ENCODE results near the gene PRCD.
"Not testable (repeated sequence)": the region's sequence is repeated elsewhere in the genome, so short reads cannot be mapped to it uniquely, and the experiment has no call there.

The PRCD gene

DNA sequence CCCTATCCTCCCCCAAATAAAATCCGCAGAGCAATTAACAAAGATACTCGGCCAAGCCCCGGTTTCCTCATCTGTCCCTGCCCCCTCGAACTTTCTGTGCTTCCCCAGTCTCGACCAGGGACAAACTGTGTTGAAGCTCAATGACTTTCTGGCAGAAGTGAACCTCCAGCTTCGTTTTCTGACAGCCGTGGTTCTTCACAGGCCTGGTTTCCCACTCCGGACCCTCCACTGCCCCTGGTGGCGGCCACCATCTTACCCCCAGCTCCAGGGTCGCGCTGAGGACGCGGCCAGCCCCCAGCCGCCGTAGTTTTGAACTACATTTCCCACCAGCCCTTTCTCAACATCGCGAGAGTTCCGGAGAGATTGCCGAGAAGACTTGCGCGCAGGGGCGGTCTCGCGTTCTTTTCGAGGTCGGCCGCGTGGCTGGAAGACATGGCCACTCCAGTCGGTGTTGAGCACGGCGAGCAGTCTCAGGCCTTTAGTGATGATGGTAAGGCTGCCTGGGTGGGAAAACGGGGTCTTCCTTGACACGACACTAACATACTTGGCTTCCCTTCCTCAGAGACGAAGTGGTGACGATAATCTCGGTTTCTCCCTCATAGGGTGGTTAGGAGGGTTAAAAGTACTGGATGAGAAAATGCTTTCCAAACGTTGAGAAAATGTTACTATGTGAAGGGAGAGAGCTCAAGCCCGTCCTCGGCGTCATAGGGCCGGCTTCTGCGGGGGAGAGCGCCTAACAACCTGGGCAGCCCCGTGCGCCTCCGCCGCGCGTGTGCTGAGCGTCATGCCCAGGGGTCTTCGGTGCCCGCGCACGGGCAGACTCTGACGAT lies 17.7 kb downstream of the PRCD start:
- peak; percentile 53 to 89 (median 84) for DNase-seq

DNA sequence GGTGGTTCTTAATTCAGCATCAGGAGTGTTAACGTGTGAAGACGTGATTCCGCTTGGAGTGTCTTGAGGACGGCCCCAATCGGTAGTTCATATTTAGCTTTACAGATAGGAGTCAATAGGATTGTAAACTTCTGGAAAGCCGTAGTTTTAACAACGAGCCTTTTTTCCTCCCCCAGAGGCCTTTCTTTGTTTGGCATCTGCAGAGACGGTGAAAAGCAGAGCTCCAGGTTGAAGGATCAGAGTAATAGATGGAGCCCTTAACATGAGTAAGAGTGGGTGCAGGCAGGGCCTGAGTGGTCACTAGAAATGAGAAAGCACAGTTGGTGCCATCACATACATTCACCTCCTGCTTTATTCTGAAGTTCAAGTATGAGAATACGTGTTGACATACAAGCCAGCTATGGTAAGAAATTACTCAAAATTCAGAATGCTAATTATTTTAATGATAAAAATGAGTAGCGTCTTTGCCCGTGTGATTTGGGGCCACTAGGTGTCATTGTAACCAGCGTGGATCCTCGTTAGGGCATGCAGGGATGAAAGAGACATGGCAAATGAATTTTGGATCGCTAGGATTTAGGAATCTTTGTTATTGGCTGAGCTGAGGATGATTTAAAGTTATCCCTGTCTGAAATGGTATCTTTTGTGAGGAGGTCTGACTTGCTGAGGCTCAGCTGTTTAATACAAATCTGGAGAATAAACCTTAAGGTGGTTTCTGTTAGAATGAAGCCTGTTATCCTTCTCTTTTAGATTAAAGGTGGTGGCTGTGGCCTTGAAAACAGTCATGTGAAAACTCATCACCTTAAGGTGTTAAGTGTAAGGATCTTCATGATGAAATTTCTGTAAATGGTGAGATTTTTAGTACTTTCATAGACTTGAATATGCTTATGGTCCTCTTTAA lies 18.6 kb downstream of the PRCD start:
- peak in 2 of 14 donors; percentile 15 to 20 for DNase-seq

DNA sequence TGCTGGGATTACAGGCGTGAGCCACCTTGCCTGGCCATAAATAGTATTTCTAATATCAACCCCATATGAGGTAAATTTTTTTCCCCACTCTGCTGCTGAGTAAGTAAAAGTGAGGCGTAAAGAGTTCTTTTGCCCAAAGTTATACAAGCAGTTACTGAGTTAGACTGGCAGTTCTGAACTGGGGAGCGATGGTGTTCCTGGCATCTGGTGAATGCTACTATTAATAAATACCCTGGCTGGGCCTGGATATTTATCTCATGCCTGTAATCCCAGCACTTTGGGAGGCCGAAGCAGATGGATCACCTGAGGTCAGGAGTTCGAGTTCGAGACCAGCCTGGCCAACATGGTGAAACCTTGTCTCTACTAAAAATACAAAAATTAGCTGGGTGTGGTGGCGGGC lies 19.6 kb downstream of the PRCD start:
- DNase-seq, result not testable (repeated sequence)

DNA sequence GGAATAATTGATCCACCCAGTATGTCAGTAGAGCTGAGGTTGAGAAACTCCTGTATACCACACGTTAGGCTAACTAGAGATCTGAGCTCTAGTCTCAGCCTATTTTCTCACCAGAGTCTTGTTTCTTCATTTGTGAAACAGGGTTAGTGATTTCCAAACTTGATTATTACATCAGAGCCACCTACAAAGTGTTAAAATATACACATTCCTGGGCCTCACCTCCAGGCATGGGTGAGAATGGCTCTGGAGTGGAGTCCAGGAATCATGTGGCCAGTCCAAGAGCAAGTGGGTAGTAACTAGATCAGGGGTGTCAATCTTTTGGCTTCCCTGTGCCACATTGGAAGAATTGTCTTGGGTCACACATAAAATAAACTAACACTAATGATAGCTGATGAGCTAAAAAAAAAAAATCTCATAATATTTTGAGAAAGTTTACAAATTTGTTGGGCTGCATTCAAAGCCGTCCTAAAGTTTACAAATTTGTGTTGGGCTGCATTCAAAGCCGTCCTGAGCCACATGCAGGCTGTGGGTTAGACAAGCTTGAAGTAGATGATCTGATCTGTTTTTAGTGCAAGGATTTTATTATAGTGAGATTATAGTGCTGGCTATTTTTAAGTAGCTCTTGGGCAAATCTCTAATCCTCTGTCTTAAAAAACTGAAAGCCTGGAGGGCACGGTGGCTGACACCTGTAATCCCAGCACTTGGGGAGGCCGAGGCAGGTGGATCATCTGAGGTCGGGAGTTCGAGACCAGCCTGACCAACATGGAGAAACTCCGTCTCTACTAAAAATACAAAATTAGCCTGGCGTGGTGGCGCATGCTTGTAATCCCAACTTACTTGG lies 20.4 kb downstream of the PRCD start:
- no peak for DNase-seq

DNA sequence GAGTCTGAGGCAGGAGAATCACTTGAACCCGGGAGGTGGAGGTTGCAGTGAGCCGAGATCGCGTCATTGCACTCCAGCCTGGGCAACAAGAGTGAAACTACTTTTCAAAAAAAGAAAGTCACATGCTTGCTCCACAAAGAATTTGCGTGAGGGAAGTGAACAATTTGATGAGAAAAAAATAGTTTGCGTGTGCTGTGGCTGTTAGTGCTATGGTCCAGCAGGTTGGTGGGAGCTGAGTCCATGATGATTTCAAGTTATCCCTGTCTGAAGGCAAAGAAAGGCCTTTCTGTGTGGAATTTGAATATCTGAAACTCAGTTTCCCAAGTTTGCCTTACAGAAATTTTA lies 21.0 kb downstream of the PRCD start:
- no peak for DNase-seq

DNA sequence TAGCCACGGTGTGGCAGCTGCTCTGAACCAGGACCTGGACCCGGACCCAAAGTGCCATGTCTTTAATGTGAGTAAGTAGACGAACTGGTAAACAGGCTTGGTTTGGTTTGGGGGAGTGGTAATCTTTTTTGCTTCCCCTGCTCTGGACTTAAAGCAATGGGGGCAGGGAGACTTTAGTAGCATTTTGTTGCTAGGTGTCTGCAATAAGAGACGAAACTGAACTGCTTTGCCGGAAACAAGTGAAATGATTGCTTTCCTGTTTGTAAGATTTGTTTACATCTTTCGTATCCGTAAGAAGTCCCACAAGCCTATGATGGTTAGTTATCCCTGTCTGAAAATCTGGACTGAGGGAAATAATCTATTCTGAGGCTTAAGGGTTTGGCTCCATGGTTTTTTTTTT lies 21.5 kb downstream of the PRCD start:
- DNase-seq, result no peak

DNA sequence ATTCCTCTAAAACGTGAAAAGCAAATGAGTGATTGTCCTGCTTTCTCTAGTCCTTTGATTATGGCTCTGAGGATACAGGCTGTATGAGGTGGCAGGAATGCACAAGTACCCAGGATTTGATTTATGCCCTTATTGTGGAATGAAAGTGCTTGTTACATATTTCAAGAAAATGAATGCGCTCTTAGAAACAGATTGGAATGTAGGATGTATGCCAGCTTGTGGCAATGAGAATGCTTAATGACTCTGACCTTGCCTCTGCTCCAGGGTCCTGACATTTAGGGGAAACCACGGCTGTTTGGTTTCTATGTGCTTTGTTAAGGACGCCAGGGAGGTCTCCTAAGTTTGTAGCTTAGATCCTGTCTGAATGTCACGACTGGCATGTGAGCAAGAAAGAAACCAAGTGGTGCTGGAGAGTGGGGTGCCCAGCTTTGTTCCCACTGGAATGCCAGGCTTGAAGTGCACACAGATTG lies 22.0 kb downstream of the PRCD start:
- DNase-seq, result no peak

DNA sequence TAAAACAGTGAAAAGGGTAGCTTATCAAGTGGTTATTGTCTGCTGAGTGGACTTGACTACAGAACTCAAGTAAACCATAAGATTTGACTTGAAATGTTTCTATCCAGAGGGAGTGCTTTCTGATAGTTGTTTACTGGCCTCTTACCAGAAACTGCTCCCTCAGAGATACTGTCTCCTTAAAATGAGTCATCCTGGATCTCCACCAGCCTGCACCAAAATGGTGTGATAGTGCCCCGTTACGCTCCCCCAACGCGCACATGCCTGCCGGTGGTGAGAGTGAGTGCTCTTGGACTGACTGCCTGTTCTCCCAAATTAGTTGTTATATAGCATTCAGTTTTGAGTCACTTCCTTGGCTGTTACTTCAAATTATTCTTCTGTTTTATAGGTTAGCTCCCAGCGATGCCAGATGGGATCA lies 22.9 kb downstream of the PRCD start:
- DNase-seq, result no peak

DNA sequence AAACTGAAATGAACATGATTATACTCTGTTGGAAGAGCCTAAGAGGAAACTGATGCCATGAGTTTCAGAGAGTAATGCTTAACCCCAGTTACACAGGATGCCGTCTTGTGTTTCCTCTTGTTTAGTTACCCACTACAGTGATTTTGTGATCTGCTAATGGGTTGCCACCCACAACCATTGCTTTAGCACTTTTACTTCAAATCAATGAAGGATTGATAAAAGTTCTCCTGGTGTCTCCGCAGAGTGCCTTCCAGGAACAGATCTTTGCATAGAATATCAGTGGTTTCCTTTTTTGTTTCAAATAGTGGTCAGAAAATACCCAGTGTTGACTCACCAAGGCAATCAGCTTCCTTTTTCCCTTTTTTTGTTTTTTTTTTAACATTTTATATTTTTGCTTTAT lies 23.5 kb downstream of the PRCD start:
- not testable (repeated sequence) for DNase-seq

DNA sequence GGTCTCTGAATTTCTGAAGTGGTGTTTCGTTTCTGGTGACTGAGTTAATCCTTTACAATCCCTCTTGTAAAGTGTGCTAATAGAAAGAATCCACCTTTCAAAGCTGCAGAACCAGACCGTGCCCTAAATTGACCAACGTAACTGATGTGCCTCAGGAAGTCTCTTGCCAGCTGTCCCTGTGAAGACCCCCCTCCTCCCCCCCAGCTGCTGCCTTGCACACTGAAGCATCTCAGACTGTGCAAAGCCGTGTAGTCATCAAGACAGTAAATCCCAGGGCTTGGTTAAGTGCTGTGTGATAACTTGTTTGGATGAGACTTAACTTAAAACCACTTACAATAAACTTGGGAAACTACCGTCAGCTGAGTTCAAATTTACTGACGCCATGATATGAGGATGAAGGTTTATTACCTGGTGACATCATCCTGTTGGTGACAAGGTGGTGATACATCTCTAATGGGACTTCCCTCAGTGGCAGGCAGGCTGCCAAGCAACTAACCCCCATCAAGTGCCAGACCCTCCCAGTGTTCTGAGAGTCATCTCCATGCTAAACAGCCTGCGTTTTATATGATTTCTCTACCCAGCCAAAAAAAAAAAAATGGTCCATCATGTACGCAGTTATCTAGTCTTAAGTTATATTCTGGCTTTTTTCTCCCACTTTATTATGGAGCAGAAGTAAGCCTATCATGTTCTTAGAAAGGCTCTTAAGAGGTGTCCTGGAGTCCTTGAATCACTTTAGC lies 25.3 kb downstream of the PRCD start:
- not testable (repeated sequence) for DNase-seq

DNA sequence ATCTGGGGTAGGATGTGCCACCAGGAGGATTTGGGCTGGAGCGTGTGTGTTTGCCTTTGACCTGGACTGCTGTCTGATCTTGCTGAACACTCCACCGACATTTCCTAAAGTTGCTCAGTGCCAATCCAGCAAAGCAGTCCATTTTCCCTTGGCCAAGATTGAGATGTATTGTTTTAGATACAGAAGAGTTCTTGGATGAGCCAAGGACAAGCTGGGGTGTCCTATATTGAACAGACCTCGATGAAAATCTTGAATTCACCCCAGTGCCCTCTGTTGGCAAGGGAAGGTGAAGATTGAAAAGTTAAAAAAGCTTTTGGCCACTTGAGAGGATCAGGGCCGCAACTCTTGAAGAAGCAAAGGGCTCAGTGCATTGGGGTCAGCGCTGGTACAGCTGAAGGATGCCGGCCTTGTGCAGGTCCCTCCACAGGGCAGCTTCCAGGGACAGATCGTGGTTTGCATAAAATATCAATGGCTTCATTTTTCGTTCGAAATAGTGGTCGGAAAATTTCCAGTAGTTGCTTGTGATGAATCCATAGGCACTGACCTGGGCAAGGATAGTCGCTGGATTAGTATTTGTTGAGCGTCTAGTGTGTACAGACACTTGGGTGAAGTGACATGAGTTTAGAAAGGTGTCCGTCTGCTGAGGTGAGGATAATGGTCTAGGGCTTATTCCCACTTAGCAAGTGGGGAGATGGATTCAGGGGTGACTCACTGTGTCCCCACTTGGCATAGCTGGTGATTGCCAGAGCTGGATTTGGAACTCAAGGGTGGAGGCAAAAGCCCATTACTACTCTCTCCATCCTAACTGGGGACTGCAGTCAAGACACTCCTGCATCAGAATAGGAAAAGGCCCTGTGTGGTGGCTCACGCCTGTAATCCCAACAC lies 26.1 kb downstream of the PRCD start:
- no peak for DNase-seq

DNA sequence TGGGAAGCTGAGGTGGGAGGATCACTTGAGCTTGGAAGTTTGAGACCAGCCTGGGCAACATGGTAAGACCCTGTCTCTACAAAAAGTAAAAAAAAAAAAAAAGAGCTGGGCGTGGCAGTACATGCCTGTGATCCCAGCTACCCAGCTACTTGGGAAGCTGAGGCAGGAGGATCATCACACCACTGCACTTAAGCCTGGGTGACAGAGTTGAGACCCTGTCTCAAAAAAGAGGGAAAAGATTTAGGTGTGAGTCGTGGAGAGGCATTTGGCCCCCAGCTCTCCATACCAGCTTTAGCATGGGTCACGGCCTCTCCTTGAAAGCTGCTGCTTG lies 26.7 kb downstream of the PRCD start:
- no peak for DNase-seq

DNA sequence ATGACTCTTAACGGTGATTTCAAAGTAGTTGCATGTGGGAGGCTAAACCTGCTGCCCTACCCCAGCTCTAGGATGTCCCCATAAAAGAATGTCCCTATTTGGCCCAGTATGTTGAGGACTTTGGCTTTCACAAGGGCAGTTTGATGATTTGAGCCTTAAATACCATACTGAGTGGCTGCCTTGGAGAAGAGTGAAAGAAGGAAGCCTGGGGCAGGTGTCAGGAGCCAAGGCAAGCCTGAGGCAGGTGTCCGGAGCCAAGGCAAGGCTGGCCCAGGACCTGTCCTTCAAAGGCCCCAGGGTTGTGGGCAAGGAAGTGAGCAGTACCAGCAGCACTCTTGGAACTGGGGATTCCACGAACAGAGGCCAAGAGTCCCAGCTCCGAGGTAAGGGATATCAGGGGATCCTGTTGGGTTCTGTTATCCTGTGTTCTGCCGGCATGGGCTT lies 27.2 kb downstream of the PRCD start:
- no peak for DNase-seq

DNA sequence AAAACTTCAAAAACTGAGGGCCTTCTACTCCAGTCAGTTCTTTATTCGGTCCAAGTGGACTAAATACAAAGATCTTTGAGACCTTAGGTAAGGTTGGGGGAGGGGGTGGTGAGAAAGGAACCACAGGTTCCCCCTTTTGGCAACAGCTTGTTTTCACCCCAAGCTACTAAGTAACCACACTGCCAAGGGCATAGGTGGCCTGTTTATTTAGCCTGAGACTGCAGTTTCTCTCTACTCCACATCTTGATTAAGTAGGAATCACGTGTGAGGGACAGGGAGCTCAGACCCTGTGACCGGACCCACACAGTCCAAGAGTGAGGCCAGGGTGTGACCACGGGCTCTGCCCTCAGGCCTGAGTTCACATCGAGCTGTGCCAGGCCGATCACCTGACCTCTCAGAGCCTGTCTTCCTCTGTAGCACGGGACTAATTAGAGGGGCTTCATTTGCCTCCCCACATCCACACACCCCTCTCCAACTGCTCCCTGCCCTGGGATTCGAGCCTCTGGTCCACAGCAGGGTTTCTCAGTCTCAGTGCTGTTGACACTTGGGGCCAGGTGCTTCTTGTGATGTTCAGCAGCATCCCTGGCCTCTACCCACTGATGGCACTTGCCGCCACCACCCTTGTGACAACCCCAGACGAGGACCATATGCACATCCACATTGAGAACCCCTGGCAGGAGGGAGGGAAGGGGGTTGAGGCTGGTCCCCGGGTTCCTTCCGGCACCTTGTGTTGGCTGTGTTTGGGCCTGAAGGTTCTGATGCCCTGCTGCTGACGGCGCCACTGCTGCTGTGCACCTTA lies 28.0 kb downstream of the PRCD start:
- DNase-seq, result no peak

DNA sequence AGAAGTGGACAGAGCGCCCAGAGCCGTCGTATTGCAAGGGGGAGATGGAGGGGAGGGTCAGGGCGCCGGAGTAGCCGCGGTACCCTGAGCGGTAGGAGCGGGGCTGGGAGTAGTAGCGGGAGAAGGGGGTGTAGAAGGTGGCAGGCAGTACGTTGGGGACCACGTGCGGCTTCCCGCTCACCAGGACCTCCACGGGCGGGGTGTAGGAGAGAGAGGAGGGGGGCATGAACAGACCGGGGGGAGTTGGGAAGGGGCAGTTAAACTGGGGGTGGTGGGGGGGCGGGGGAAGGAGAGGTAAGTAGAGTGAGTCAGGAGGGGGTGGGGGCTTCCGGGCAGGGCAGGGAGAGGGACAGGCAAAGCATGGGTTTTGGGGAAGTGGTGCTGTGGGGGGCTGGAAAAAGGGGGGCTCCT lies 29.0 kb downstream of the PRCD start:
- no peak for DNase-seq

DNA sequence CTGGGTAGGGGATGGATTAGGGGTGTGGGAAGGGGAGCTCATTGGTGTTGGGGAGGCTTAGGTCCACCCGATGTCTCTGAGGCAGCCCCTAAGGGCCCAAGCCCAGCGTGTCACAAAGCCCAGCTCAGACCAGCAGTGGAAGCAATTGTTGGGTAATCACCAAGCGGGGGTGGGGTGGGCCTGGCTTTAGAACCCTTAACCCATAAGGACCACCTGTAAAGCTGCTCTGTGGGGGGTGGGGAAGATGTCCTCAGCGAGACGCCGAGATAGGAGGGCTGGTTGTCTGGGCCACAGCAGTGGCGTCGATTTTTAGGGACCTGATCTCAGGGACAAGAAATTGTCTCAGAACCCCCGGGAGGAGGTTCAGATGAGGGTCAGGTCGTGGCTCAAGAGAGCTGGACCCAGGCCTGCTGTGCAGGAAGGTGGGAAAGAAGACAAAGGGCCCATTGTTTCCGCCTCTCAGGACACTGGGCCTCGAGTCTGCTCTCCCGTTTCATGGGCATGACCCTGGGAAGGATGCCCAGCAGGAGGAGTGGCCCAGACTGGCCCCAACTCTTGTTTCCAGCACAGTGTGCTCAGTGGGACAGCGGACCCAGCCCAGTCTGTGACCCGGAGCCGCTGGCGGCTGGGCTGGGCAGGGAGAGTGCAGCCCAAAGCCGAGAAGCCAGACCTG lies 29.9 kb downstream of the PRCD start:
- DNase-seq, result peak in 11 of 14 donors; percentile 25 to 85 (median 63)

DNA sequence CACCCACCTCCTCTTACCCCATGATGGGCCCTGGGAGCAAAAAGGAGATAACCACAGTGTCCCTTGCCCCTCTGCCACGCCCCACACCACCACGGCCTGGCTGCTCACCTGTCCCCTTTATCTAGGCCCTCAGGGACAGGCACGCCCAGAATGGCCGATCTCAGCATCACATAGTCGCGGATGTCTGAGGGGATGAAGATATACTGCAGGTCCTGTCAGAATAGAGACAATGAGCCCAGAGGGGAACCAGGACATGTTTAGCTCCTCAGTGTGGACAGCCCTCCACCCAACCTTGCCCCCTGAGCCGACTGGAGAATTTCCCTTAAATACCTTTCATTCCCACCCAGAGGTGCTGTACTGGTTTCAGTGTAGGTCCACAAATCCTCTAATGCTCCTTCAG lies 30.6 kb downstream of the PRCD start:
- DNase-seq, result no peak

DNA sequence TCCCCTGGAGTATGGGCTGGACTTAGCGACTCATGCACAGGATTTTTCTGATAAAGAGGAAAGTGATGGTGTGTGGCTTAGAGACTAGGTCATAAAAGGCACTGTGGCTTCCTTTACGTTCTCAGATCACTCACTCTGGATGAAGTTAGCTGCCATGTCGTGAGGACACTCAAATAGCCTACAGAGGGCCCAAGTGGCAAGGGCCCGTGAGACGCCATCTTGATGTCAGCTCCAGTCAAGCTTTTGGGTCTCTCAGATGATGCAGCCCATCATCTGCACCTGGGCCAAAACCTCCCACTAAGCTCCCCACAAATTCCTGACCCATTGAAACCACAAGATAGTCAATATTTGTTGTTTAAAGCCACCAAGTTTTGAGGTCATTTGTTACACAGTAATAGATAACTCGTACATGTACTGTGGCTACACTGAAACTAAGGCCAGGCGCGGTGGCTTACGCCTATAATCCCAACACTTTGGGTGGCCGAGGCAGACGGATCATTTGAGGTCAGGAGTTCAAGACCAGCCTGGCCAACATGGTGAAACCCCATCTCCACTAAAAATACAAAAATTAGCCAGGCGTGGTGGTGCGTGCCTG lies 31.1 kb downstream of the PRCD start:
- no peak for DNase-seq

Data from C1 segment of cervical spinal cord (tissue), 14 donors.